HepG2 (cell line): ENCODE results near the gene SPP1. TPM values are rescaled to one million over a fixed set of nuclear protein-coding genes. Genes with fewer than 3 reads are reported as not detected.
"Not testable (repeated sequence)": the region's sequence is repeated elsewhere in the genome, so short reads cannot be mapped to it uniquely, and the experiment has no call there.

Experiments used
- ATAC-seq: fragments of 200-7000 bp; cut with Tn5 transposase; 3 replicates; pipeline ENCODE4 v1.9.1; 2020; ENCODE audit warnings: mild to moderate bottlenecking, moderate library complexity
- BruUV-seq: library from RNA; stranded (reverse); fragments of 400-500 nt; replicated peaks from 2 replicates; lab custom pipeline; 2021; lab: Mats Ljungman, UMichigan
- CTCF ChIA-PET: fragments of 300-600 bp; formaldehyde crosslinking; extraction: SDS; loops from one replicate; lab custom pipeline; 2021; ENCODE audit warnings: low total read pairs, inconsistent platforms, low intra/inter-chr PET ratio; lab: Yijun Ruan, JAX
- POLR2A ChIA-PET: fragments of 350-600 bp; sonication (Branson Sonifier 250); formaldehyde crosslinking; loops from one replicate; lab custom pipeline; 2020; ENCODE audit warnings: antibody characterized with exemption, inconsistent platforms; lab: Yijun Ruan, JAX
- DNase-seq: peaks from one replicate; pipeline ENCODE4 v3.0.0-alpha.2; 2015; ENCODE audit warnings: low spot score
- FAIRE-seq: peaks from 3 replicates; lab custom pipeline; 2011; peaks lifted over from hg19 to GRCh38; lab: Jason Lieb, UNC
- H2AFZ ChIP-seq: one replicate; pipeline ENCODE4 v1.6.1; 2011; ENCODE audit warnings: low read length, inconsistent platforms
- H3K27ac ChIP-seq: fragments of 300-600 bp; 3 replicates; pipeline ENCODE4 v1.8.0; 2011; ENCODE audit warnings: mixed run types, mild to moderate bottlenecking, mixed read lengths, low read length, inconsistent platforms; ENCODE audit not compliant: insufficient read depth; ENCODE audit errors: extremely low read length
- H3K27me3 ChIP-seq, 2 experiments: fragments of 200-600 bp in 1 of 2; 2 replicates in 1 of 2; 3 replicates in 1 of 2; pipeline versions ENCODE4 v1.6.0 to v1.8.0; 2011; ENCODE audit warnings: low read length in 2 of 2, mild to moderate bottlenecking in 2 of 2, moderate library complexity in 2 of 2, inconsistent platforms in 1 of 2; ENCODE audit not compliant: insufficient read depth in 2 of 2, control insufficient read depth in 1 of 2
- H3K36me3 ChIP-seq, 2 experiments: fragments of 200-600 bp in 1 of 2; replicated peaks in 1 of 2; 2 replicates in 1 of 2; 3 replicates in 1 of 2; pipeline versions ENCODE4 v1.5.1 to v1.8.0; 2011; ENCODE audit warnings: low read length in 2 of 2, inconsistent platforms in 1 of 2; ENCODE audit not compliant: insufficient read depth in 2 of 2, control insufficient read depth in 1 of 2
- H3K4me1 ChIP-seq: 2 replicates; pipeline ENCODE4 v1.5.1; 2012; ENCODE audit warnings: low read length, inconsistent platforms; ENCODE audit not compliant: insufficient read depth
- H3K4me2 ChIP-seq: 2 replicates; pipeline ENCODE4 v1.6.0; 2011; ENCODE audit warnings: low read depth, low read length, inconsistent platforms
- H3K4me3 ChIP-seq, 3 experiments: fragments of 200-600 bp in 1 of 3; sonication (generic), shearing (Covaris generic) in 1 of 3; replicated peaks in 1 of 3; 2 replicates each; pipeline ENCODE4 v1.5.1; 2011 to 2016; ENCODE audit warnings: low read length in 3 of 3, inconsistent platforms in 2 of 3, low read depth in 2 of 3, mild to moderate bottlenecking in 2 of 3, control low read depth in 1 of 3, mixed read lengths in 1 of 3; ENCODE audit not compliant: insufficient read depth in 1 of 3
- H3K79me2 ChIP-seq: one replicate; pipeline ENCODE4 v1.6.1; 2011; ENCODE audit warnings: low read length, inconsistent platforms; ENCODE audit not compliant: insufficient read depth
- H3K9ac ChIP-seq: 2 replicates; pipeline ENCODE4 v1.6.0; 2011; ENCODE audit warnings: mild to moderate bottlenecking, low read depth, low read length, inconsistent platforms; ENCODE audit not compliant: insufficient read depth
- H3K9me3 ChIP-seq: 2 replicates; pipeline ENCODE4 v1.5.1; 2012; ENCODE audit warnings: mild to moderate bottlenecking, low read length
- H4K20me1 ChIP-seq: 2 replicates; pipeline ENCODE4 v1.6.0; 2011; ENCODE audit warnings: inconsistent platforms, mild to moderate bottlenecking, low read length, moderate library complexity; ENCODE audit not compliant: insufficient read depth
- ASH2L ChIP-seq: fragments of 300-600, 200-600 bp; sonication (generic); IDR thresholded peaks from 2 replicates; pipeline ENCODE4 v1.7.0; 2017; ENCODE audit warnings: low read depth, mild to moderate bottlenecking, moderate library complexity, mixed read lengths, low read length; ENCODE audit not compliant: insufficient read length
- ATRX ChIP-seq: sonication (generic); formaldehyde crosslinking; IDR thresholded peaks from 2 replicates; pipeline ENCODE4 v1.4.0; 2020; ENCODE audit warnings: missing genetic modification reagents, borderline replicate concordance
- ISX ChIP-seq: sonication (generic); formaldehyde crosslinking; conservative IDR thresholded peaks from 2 replicates; pipeline ENCODE4 v1.5.0; 2020; ENCODE audit warnings: missing genetic modification reagents
- JDP2 ChIP-seq: sonication (generic); formaldehyde crosslinking; IDR thresholded peaks from 2 replicates; pipeline ENCODE4 v1.8.1; 2022; ENCODE audit warnings: missing genetic modification reagents, borderline replicate concordance
- KLF16 ChIP-seq, 2 experiments: sonication (generic) in 1 of 2; formaldehyde crosslinking in 1 of 2; IDR thresholded peaks; 2 replicates each; pipeline versions ENCODE4 v1.6.1 to v1.8.0; 2016 to 2023; ENCODE audit warnings: missing genetic modification reagents in 2 of 2, missing compliant biosample characterization in 1 of 2
- MEIS1 ChIP-seq: sonication (generic); formaldehyde crosslinking; IDR thresholded peaks from 2 replicates; pipeline ENCODE4 v1.9.0; 2021; ENCODE audit warnings: mild to moderate bottlenecking, missing genetic modification reagents, moderate library complexity, borderline replicate concordance
- NR1H2 ChIP-seq: sonication (generic); formaldehyde crosslinking; IDR thresholded peaks from 2 replicates; pipeline ENCODE4 v1.8.1; 2022; ENCODE audit warnings: low read depth, missing genetic modification reagents, borderline replicate concordance
- POLR2A ChIP-seq, 2 experiments: IDR thresholded peaks; 2 replicates each; pipeline ENCODE4 v1.6.1; 2011; ENCODE audit warnings: low read depth in 2 of 2, low read length in 2 of 2, mild to moderate bottlenecking in 1 of 2, moderate library complexity in 1 of 2; ENCODE audit not compliant: insufficient read depth in 1 of 2
- TGIF2 ChIP-seq: IDR thresholded peaks from 2 replicates; pipeline ENCODE4 v1.6.1; 2016; ENCODE audit warnings: control low read depth, missing compliant biosample characterization
- ZNF207 ChIP-seq: fragments of 450-650 bp; IDR thresholded peaks from 2 replicates; pipeline ENCODE4 v1.6.1; 2016; ENCODE audit warnings: antibody characterized with exemption, borderline replicate concordance
- ZNF563 ChIP-seq: sonication (generic); formaldehyde crosslinking; IDR thresholded peaks from 2 replicates; pipeline ENCODE4 v1.8.0; 2022; ENCODE audit warnings: mild to moderate bottlenecking, moderate library complexity, missing genetic modification reagents
- ZNF580 ChIP-seq: IDR thresholded peaks from 2 replicates; pipeline ENCODE4 v1.6.1; 2016; ENCODE audit warnings: low read depth, borderline replicate concordance
- WGBS: methylation state at CpG from one replicate; pipeline ENCODE4 v1.1.6; 2017; ENCODE audit warnings: low lambda C conversion rate; 5-methylcytosine and 5-hydroxymethylcytosine counted together
- in situ Hi-C: cut with HindIII; loops from 2 replicates; pipeline ENCODE4 v1.10.0; 2017; ENCODE audit warnings: low pct_unique_long_range_greater_than_20kb; ENCODE audit not compliant: extremely low pct_ligation_motif_present
- intact Hi-C: fragments of 100-400 bp; cut with micrococcal nuclease; formaldehyde crosslinking; loops from one replicate; pipeline ENCODE4 v1.10.0; 2022; ENCODE audit not compliant: unreplicated experiment
- polyA plus RNA-seq, 8 experiments: library from polyadenylated mRNA; depleted of rRNA in 3 of 8; stranded (reverse) in 7 of 8; unstranded in 1 of 8; fragments of >200 nt; fragmentation: Illumina TruSeq in 4 of 8; extraction: Trizol in 4 of 8; gene quantifications; 2 replicates each; pipeline versions ENCODE4 v1.2.1 to v1.2.3, GENCODE V29; 2011 to 2016; ENCODE audit warnings: low read depth in 4 of 8, missing spikeins in 1 of 8, mixed read lengths in 1 of 8; ENCODE audit not compliant: insufficient read depth in 1 of 8
- total RNA-seq, 5 experiments: library from RNA; depleted of rRNA; stranded (reverse); fragments of >200 nt; fragmentation: Illumina TruSeq; extraction: Trizol; gene quantifications; 2 replicates each; pipeline ENCODE4 v1.2.3, GENCODE V29; 2016; ENCODE audit warnings: low read depth in 1 of 5

SPP1 gene
- total and polyA plus RNA-seq, 2 of the 13 experiments (the other 11 are each of a cell fraction or from before 2014, with no cell fraction given): 682 to 788 TPM

- intact Hi-C loops: no loop called here
- no peaks in the 10 kb centered on the region for H3K79me2 ChIP-seq
- ATAC-seq: no peak
- no peak overlapping the region for H3K27ac ChIP-seq
- no peak overlapping the region for H3K9ac ChIP-seq
- TF ChIP-seq ZNF563 (CRISPR knock-in tag): no peak
- in situ Hi-C loops: no loop called here
- ChIA-PET CTCF (no interaction called here), POLR2A (no interaction called here)
- H3K36me3 ChIP-seq: no peaks in the 10 kb centered on the region
- H3K4me3 ChIP-seq: no peak overlapping the region
- DNase-seq: no peak
- no peak overlapping the region for H2AFZ ChIP-seq
- no peak for FAIRE-seq
- WGBS: 93% methylated on average over 2 of the region's 2 CpGs
- peaks cover 5% of the 10 kb centered on the region for H3K9me3 ChIP-seq
- BruUV-seq: no TSS peak
- no peaks in the 10 kb centered on the region for H3K27me3 ChIP-seq
- peaks cover 7% of the 10 kb centered on the region; the same call in 1 of the 2 replicates for H3K4me1 ChIP-seq
- H4K20me1 ChIP-seq: no peaks in the 10 kb centered on the region
- H3K4me2 ChIP-seq: no peak overlapping the region
These were observed 41.3 kb upstream of the SPP1 start for GRCh38 chr4:87934157-87934704.

GRCh38 chr4:87934973-87935372 lies 40.5 kb upstream of the SPP1 start:
- H2AFZ ChIP-seq: no peak overlapping the region
- intact Hi-C loops (no loop called here), in situ Hi-C loops (no loop called here)
- H3K79me2 ChIP-seq: no peaks in the 10 kb centered on the region
- ATAC-seq (no peak), FAIRE-seq (no peak), DNase-seq (no peak)
- no peak overlapping the region for H3K4me3 ChIP-seq
- H3K9ac ChIP-seq: no peak overlapping the region
- ChIA-PET CTCF (no interaction called here), POLR2A (no interaction called here)
- no peaks in the 10 kb centered on the region for H3K27me3 ChIP-seq
- H3K4me1 ChIP-seq: peaks cover 12% of the 10 kb centered on the region
- no peak for TF ChIP-seq JDP2 (CRISPR knock-in tag)
- TF ChIP-seq ASH2L: no peak
- TF ChIP-seq ZNF580: no peak
- TF ChIP-seq KLF16 (CRISPR knock-in tag; IDR thresholded peaks at IDR 0.05): no peak
- no peak for TF ChIP-seq ISX
- no peak for TF ChIP-seq NR1H2 (CRISPR knock-in tag)
- no peak for TF ChIP-seq POLR2A (IDR thresholded peaks at IDR 0.05; ENCODE audit: insufficient read depth in 1 of 2, low read depth in 2 of 2, low read length in 2 of 2)
- no peak for TF ChIP-seq ATRX (CRISPR knock-in tag)
- TF ChIP-seq MEIS1 (CRISPR knock-in tag): no peak
- no peak for TF ChIP-seq TGIF2
- no peak for TF ChIP-seq ZNF207
- H3K9me3 ChIP-seq: peaks cover 5% of the 10 kb centered on the region
- 44% methylated on average over 2 of the region's 2 CpGs for WGBS
- H3K27ac ChIP-seq: no peak overlapping the region
- H4K20me1 ChIP-seq: no peaks in the 10 kb centered on the region
- no peak overlapping the region for H3K4me2 ChIP-seq
- no peaks in the 10 kb centered on the region for H3K36me3 ChIP-seq
- BruUV-seq: no TSS peak

GRCh38 chr4:87935954-87936353 lies 39.6 kb upstream of the SPP1 start:
- H3K36me3 ChIP-seq, intact Hi-C loops, ATAC-seq, H3K4me2 ChIP-seq, H4K20me1 ChIP-seq, H3K79me2 ChIP-seq, CTCF ChIA-PET, H3K4me3 ChIP-seq, H3K27me3 ChIP-seq, H3K9ac ChIP-seq, H3K9me3 ChIP-seq, H2AFZ ChIP-seq, FAIRE-seq, BruUV-seq, in situ Hi-C loops, DNase-seq, POLR2A ChIA-PET, H3K27ac ChIP-seq: not testable (repeated sequence)
- peaks cover 15% of the 10 kb centered on the region for H3K4me1 ChIP-seq
- 74% methylated on average over 9 of the region's 9 CpGs for WGBS
